GM12878 (cell line): ENCODE results near the gene SLC6A12. TPM values are rescaled to one million over a fixed set of nuclear protein-coding genes. Genes with fewer than 3 reads are reported as not detected.

Experiments
- ATAC-seq: fragments of 200-7000 bp; cut with Tn5 transposase; 3 replicates; pipeline ENCODE4 v1.9.1; 2020; ENCODE audit warnings: mild to moderate bottlenecking, moderate library complexity
- BruUV-seq: library from RNA; stranded (reverse); fragments of 400-500 nt; replicated peaks from 2 replicates; lab custom pipeline; 2021; lab: Mats Ljungman, UMichigan
- CTCF ChIA-PET: fragments of 300-600 bp; sonication (Branson Sonifier 250); formaldehyde crosslinking; extraction: SDS; loops from one replicate; lab custom pipeline; 2021; ENCODE audit warnings: inconsistent platforms; lab: Yijun Ruan, JAX
- POLR2A ChIA-PET: fragments of 350-600 bp; formaldehyde crosslinking; extraction: SDS; loops from one replicate; lab custom pipeline; 2021; ENCODE audit warnings: inconsistent platforms; lab: Charles Lee
- RAD21 ChIA-PET: fragments of 300-600 bp; sonication (Branson Sonifier 250); formaldehyde crosslinking; loops from one replicate; lab custom pipeline; 2023; ENCODE audit warnings: antibody characterized with exemption; ENCODE audit not compliant: unreplicated experiment; lab: Charles Lee
- SMC1A ChIA-PET: fragments of 300-600 bp; sonication (Branson Sonifier 250); formaldehyde crosslinking; loops from one replicate; lab custom pipeline; 2023; ENCODE audit not compliant: unreplicated experiment, uncharacterized antibody; lab: Charles Lee
- DNase-seq: peaks from one replicate; pipeline ENCODE4 v3.0.0-alpha.2; 2011; ENCODE audit warnings: low read depth, low spot score
- FAIRE-seq: peaks from 3 replicates; lab custom pipeline; 2011; peaks lifted over from hg19 to GRCh38; lab: Jason Lieb, UNC
- H2AFZ ChIP-seq: 2 replicates; pipeline ENCODE4 v1.6.0; 2011; ENCODE audit warnings: low read depth, low read length, control low read depth; ENCODE audit not compliant: control insufficient read depth
- H3K27ac ChIP-seq: 2 replicates; pipeline ENCODE4 v1.5.1; 2011; ENCODE audit warnings: control low read depth; ENCODE audit not compliant: control insufficient read depth, insufficient read depth
- H3K27me3 ChIP-seq, 2 experiments: replicated peaks in 1 of 2; 2 replicates each; pipeline versions ENCODE4 v1.6.0 to v1.6.1; 2011; ENCODE audit warnings: low read length in 1 of 2; ENCODE audit not compliant: control insufficient read depth in 2 of 2, insufficient read depth in 2 of 2
- H3K36me3 ChIP-seq, 2 experiments: 2 replicates each; pipeline ENCODE4 v1.5.1; 2011; ENCODE audit warnings: low read length in 1 of 2; ENCODE audit not compliant: control insufficient read depth in 2 of 2, insufficient read depth in 2 of 2
- H3K4me1 ChIP-seq: 2 replicates; pipeline ENCODE4 v1.6.1; 2011; ENCODE audit warnings: mild to moderate bottlenecking, low read length, moderate library complexity, mixed read lengths; ENCODE audit not compliant: control insufficient read depth, insufficient read depth
- H3K4me2 ChIP-seq: 2 replicates; pipeline ENCODE4 v1.6.0; 2011; ENCODE audit warnings: control low read depth; ENCODE audit not compliant: control insufficient read depth, insufficient read depth
- H3K4me3 ChIP-seq: fragments of 200-600 bp; sonication (generic); 2 replicates; pipeline ENCODE4 v1.5.1; 2016
- H3K79me2 ChIP-seq: 2 replicates; pipeline ENCODE4 v1.6.0; 2011; ENCODE audit warnings: low read length; ENCODE audit not compliant: control insufficient read depth, insufficient read depth
- H3K9ac ChIP-seq: 2 replicates; pipeline ENCODE4 v1.8.0; 2011; ENCODE audit warnings: low read length, control low read depth, mixed read lengths; ENCODE audit not compliant: control insufficient read depth, insufficient read depth
- H3K9me3 ChIP-seq: replicated peaks from 3 replicates; pipeline ENCODE4 v1.5.1; 2011; ENCODE audit warnings: mild to moderate bottlenecking, low read length; ENCODE audit not compliant: control insufficient read depth, insufficient read depth
- H4K20me1 ChIP-seq: 2 replicates; pipeline ENCODE4 v1.6.0; 2011; ENCODE audit not compliant: control insufficient read depth, insufficient read depth
- ATF2 ChIP-seq: IDR thresholded peaks from 2 replicates; pipeline ENCODE4 v1.6.1; 2012; ENCODE audit warnings: low read length, inconsistent platforms
- EED ChIP-seq: sonication (generic); IDR thresholded peaks from 2 replicates; pipeline ENCODE4 v1.6.1; 2016; ENCODE audit warnings: antibody characterized with exemption, low read depth
- ELK1 ChIP-seq: IDR thresholded peaks from 2 replicates; pipeline ENCODE4 v1.6.1; 2012; ENCODE audit warnings: low read depth, low read length, improper control_type of control experiment
- FOXM1 ChIP-seq: IDR thresholded peaks from 2 replicates; pipeline ENCODE4 v1.6.1; 2012; ENCODE audit warnings: low read depth, mild to moderate bottlenecking, inconsistent platforms, low read length, moderate library complexity
- MYC ChIP-seq: IDR thresholded peaks from 2 replicates; pipeline ENCODE4 v1.6.1; 2011; ENCODE audit warnings: mild to moderate bottlenecking, low read length, moderate library complexity, inconsistent platforms; ENCODE audit not compliant: insufficient read depth, insufficient replicate concordance, insufficient read length, severe bottlenecking
- NFYA ChIP-seq: IDR thresholded peaks from 2 replicates; pipeline ENCODE4 v1.6.1; 2011; ENCODE audit warnings: low read depth, mild to moderate bottlenecking, low read length, improper control_type of control experiment, borderline replicate concordance
- SIX5 ChIP-seq: IDR thresholded peaks from 2 replicates; pipeline ENCODE4 v1.6.1; 2011; ENCODE audit warnings: mild to moderate bottlenecking, low read depth, low read length, moderate library complexity; ENCODE audit not compliant: severe bottlenecking
- TCF12 ChIP-seq: IDR thresholded peaks from 2 replicates; pipeline ENCODE4 v1.6.1; 2011; ENCODE audit warnings: low read depth, mild to moderate bottlenecking, low read length
- TCF7 ChIP-seq: IDR thresholded peaks from 2 replicates; pipeline ENCODE4 v1.6.1; 2014; ENCODE audit warnings: antibody characterized with exemption, borderline replicate concordance
- YBX1 ChIP-seq: fragments of 450-650 bp; IDR thresholded peaks from 2 replicates; pipeline ENCODE4 v1.6.1; 2016; ENCODE audit warnings: antibody characterized with exemption
- WGBS: methylation state at CpG from one replicate; pipeline ENCODE4 v1.1.6; 2016; ENCODE audit warnings: low lambda C conversion rate; ENCODE audit not compliant: insufficient replicate concordance, insufficient coverage; ENCODE audit errors: missing lambda C conversion rate; 5-methylcytosine and 5-hydroxymethylcytosine counted together
- in situ Hi-C: fragments of 300-500 bp; cut with MboI; formaldehyde crosslinking; loops from 9 replicates; pipeline ENCODE4 v1.14.3; 2018; ENCODE audit warnings: mixed read lengths
- intact Hi-C: fragments of 100-400 bp; cut with micrococcal nuclease; formaldehyde crosslinking; loops from one replicate; pipeline ENCODE4 v1.14.2; 2022; ENCODE audit not compliant: unreplicated experiment
- polyA plus RNA-seq, 11 experiments: library from polyadenylated mRNA; depleted of rRNA in 4 of 11; unstranded in 6 of 11; stranded (reverse) in 5 of 11; fragments of >200 nt; fragmentation: Nextera tagmentation in 4 of 11; fragmentation: Illumina TruSeq in 1 of 11; extraction: Ambion mirVana in 4 of 11; extraction: Trizol in 1 of 11; gene quantifications; 1 replicate in 1 of 11; 2 replicates in 10 of 11; pipeline versions ENCODE4 v1.2.1 to v1.2.3, GENCODE V29; 2011 to 2016; ENCODE audit warnings: inconsistent platforms in 2 of 11, missing spikeins in 2 of 11, low read depth in 1 of 11
- total RNA-seq, 4 experiments: library from RNA; depleted of rRNA in 3 of 4; stranded (reverse); fragments of >200 nt in 3 of 4; fragmentation: Illumina TruSeq in 1 of 4; extraction: Trizol in 1 of 4; gene quantifications; 2 replicates each; pipeline versions ENCODE4 v1.2.1 to v1.2.3, GENCODE V29; 2013 to 2021

The SLC6A12 gene
- total and polyA plus RNA-seq, 10 of the 15 experiments (the other 5 are each of a cell fraction or from before 2014, with no cell fraction given), result 0.06 to 0.11 (median 0.07) TPM; not detected in 7

- peaks cover 10% of the 10 kb centered on the region for H3K4me1 ChIP-seq
- 39% methylated on average over 16 of the region's 16 CpGs for WGBS
- no peak overlapping the region for H3K9ac ChIP-seq
- no peaks in the 10 kb centered on the region for H3K36me3 ChIP-seq
- ATAC-seq, result no peak
- ChIA-PET RAD21 (no interaction called here), CTCF (no interaction called here), SMC1A (no interaction called here), POLR2A (no interaction called here)
- H4K20me1 ChIP-seq, result no peaks in the 10 kb centered on the region
- no peak for FAIRE-seq
- in situ Hi-C loops (no loop called here), intact Hi-C loops (no loop called here)
- DNase-seq, result no peak
- H3K9me3 ChIP-seq, result no peaks in the 10 kb centered on the region
- no peak overlapping the region for H3K27ac ChIP-seq
- no peak for TF ChIP-seq TCF12
- TF ChIP-seq MYC, result no peak
- no peak for TF ChIP-seq EED
- no peak for TF ChIP-seq ATF2
- no peak for TF ChIP-seq SIX5
- no peak for TF ChIP-seq TCF7
- no peak for TF ChIP-seq ELK1
- TF ChIP-seq YBX1, result no peak
- no peak for TF ChIP-seq FOXM1
- TF ChIP-seq NFYA, result no peak
- H3K4me2 ChIP-seq, result no peak overlapping the region
- H3K4me3 ChIP-seq, result no peak overlapping the region
- no TSS peak for BruUV-seq
- no peaks in the 10 kb centered on the region for H3K79me2 ChIP-seq
- no peak overlapping the region for H2AFZ ChIP-seq
- peaks cover 0 to 2% of the 10 kb centered on the region in 2 experiments; a peak in 2 of 4 replicates for H3K27me3 ChIP-seq
These were observed 3.4 kb downstream of the SLC6A12 start for GRCh38 chr12:210277-211141.
